NOMO-1 treated with dmso at 0.1 percent for 144 hours (cell line): Measurements from ENCODE around the gene FAM174C.

ENCODE experiments used
- DNase-seq: peaks from one replicate; lab custom pipeline; 2025; ENCODE audit not compliant: unreplicated experiment; lab: John Stamatoyannopoulos, UW

Gene FAM174C

DNA sequence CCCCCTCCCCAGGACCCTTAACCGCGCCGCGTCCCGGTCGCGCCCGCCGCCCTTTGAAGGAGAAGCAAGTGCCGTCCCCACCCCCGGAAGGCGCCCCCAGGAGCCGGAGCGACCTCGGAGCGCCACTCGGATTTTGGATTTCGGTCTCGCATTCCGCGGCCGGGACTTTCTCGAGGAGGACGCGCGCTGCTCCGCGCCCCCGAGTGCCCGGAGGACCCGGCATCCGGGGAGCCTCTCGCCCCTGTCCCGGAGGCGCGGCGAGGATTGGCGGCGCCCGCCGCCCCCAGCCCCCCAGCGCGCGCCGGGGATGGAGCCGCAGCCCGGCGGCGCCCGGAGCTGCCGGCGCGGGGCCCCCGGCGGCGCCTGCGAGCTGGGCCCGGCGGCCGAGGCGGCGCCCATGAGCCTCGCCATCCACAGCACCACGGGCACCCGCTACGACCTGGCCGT is 25.3 kb upstream of the FAM174C start:
- DNase-seq, result no peak

DNA sequence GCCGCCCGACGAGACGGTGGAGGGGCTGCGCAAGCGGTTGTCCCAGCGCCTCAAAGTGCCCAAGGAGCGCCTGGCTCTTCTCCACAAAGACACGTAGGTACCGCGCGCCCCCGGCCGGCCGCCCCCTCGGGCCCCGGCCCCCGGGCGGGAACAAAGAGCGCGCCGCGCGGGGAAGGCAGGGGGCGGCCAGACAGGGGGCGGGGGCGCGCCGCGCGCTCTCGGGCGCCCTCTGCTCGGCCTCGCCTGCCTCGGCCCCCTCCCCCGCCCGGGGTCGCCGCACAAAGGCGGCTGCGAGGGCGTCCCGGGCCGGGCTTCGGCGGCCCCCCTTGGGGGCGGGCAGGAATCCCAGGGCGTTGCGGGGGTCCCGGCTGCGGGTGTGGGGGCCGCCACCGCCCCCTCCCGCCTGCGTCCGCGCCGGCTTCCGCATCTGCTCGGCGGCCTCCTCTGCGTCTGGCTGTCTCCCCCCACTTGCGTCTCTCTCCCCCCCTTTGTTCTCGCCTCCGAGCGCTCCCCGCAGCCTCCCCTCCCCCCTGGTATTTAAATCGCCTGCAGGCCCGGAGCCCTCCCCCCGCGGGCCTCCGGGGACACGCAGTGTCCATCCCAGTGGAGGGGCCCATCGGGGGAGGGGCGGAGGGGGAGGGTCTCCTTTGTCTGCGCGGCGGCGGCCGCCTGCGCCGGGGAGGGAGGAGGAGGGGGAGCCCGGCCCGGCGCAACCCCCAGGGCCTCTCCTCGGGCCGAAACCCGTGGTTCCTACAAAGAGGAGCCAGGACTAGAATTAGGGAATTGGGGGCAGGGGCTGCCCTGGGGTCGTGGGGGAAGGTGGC is 24.7 kb upstream of the FAM174C start:
- peak; percentile 50 for DNase-seq

DNA sequence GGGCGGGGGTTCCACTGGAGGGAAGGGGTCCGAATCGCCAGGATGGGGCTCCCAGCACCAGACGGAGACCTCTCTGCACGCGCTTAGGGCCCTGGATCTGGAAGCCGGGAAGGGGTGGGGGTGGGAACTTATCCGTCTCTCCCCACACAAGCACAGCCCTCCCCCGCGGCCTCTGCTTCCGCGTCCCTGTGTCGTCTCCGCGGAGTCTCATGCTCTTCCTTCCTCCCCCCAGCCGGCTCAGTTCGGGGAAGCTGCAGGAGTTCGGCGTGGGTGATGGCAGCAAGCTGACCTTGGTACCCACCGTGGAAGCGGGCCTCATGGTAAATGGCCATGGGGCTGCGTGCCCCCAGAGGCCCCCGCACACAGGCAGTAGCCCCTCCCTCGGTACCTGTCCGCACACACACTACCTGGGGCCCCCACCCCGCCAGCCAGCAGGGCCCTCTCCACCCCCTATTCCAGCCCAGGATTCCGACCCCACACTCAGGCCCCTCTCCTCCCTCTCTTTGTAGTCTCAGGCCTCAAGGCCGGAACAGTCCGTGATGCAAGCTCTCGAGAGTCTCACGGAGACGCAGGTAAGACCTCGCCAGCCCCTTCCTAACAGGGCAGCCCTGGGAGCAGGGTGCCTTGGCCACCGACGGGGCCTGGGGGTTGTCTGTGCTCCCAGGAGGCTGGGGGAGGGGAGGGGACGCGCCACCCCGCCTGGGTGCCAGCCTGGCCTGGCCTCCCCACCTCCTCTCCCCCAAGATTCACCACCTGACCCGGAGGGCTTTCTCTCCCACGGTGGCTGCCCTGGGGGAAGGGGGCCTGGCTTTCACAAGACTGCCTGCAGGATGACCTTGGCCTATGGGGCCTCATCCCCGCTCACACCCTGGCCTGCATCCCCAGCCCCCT is 23.8 kb upstream of the FAM174C start:
- peak; percentile 83 for DNase-seq

DNA sequence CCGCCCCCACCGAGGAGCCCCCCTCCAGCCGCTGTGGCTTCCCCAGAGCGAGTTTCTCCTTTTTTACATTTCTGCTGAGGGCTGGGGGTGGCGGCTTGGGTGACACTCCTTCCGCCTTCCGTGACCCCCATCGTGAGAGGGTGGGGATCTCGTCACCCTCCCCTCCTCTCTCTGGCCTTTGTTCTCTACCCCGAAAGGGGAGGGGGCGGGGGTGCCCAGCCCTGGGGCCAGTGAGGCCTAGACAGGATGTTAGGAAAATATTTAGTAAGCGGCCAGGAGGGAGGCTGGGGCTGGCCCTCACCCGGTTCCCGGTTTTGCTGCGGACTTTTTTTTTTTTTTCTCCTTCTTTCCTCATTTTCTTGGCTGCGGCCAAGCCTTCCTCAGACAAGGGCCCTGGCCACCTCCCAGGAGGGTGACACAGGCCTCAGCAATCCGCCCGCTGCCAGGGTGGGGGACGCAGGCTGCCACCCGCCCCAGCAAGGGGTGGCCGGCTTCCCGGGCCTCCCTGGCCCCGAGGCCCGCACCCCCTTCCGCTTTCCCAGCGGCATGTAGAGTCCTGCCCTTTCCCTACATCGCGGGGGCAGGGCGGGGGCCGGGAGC is 23.0 kb upstream of the FAM174C start:
- peak; percentile 95 for DNase-seq

DNA sequence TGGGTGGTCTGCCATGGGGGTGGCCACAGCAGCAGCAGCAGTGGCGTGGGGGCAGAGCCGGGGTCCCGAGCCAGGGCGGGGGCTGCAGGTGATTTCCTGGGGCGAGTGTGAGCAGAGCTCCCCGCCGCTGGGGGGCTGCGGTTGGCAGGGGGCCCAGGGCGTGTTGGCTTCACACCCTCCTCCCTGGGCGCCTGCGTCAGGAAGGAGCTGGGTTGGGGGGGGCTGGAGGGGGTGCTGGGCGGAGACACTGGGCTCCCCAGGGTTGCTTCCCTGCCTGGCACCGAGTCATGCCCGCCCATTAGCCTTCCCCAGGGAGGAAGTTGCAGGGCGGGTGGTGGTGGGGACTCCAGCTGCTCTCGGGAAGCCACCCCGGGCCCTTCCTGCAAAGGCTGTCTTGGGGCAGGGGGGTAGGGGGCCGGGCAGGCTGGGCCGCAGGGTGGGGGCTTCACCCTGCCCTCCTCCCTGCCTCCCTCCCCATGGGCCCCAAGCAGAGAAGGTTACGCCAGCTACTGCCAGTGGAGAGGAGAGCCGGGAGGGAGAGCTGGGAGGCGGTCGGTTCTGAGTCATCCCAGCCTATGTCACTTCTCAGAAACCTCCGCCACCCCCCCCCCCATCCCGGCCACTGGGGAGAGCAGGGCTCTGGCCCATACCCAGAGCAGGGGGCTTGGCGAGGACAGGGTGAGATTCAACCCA is 22.4 kb upstream of the FAM174C start:
- DNase-seq, result peak; percentile 96

DNA sequence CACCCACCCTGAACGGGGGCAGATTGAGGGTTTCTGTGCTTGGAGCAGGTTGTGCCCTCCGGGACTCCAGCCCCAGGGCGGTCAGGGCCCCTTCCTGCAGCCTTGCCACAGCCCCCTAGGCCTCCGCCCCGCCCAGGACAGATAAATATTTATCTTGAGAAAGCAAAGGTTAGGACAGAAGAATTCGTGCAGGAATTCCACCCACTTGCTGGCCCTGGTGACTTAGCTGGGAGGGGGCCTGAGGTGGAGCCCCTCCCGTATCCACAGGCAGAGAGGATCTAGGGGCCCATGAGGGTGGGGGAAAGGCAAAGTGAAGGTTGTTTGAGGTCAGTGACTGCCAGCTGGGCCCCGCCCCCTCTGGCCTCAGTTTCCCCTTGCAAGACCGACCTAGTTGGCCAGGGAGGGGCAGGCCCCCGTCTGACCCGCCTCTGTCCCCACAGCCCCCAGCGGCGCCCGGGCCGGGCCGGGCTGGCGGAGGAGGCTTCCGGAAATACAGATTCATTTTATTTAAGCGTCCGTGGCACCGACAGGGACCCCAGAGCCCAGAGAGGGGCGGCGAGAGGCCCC is 21.7 kb upstream of the FAM174C start:
- DNase-seq, result no peak

DNA sequence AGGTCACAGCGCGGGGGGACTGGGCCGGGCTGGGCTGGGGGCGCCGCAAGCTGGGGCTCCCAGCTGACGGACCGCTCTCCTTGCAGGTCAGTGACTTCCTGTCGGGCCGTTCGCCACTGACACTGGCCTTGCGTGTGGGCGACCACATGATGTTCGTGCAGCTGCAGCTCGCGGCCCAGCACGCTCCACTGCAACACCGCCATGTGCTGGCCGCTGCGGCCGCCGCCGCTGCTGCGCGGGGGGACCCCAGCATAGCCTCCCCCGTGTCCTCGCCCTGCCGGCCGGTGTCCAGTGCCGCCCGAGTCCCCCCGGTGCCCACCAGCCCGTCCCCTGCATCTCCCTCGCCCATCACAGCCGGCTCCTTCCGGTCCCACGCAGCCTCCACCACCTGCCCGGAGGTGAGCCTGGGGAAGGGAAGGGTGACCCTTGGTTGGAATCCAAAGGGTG is 21.2 kb upstream of the FAM174C start:
- no peak for DNase-seq

DNA sequence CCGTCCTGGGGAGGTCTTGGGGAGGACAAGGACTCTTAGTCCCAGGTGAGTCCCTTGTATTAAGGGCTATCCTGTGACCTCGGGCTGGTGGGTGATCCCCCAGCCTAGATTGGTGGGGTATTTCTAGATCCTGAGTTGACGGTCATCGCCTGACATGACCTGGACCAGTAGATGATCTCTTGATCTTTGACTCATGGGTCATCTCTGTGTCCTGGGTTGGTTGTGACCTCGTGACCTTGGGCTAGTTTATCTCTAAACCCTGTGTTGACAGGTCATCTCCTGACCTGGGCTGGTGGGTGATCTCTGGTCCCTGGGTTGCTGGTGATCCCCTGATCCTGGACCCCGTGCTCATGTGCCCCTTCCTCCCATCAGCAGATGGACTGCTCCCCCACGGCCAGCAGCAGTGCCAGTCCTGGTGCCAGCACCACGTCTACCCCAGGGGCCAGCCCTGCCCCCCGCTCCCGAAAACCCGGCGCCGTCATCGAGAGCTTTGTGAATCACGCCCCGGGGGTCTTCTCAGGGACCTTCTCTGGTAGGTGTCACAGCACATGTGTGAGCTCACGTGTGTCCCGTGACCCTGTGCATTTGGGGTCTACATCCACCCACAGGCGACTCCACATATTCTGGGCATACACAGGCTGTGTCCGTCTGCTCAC is 20.7 kb upstream of the FAM174C start:
- DNase-seq, result no peak

DNA sequence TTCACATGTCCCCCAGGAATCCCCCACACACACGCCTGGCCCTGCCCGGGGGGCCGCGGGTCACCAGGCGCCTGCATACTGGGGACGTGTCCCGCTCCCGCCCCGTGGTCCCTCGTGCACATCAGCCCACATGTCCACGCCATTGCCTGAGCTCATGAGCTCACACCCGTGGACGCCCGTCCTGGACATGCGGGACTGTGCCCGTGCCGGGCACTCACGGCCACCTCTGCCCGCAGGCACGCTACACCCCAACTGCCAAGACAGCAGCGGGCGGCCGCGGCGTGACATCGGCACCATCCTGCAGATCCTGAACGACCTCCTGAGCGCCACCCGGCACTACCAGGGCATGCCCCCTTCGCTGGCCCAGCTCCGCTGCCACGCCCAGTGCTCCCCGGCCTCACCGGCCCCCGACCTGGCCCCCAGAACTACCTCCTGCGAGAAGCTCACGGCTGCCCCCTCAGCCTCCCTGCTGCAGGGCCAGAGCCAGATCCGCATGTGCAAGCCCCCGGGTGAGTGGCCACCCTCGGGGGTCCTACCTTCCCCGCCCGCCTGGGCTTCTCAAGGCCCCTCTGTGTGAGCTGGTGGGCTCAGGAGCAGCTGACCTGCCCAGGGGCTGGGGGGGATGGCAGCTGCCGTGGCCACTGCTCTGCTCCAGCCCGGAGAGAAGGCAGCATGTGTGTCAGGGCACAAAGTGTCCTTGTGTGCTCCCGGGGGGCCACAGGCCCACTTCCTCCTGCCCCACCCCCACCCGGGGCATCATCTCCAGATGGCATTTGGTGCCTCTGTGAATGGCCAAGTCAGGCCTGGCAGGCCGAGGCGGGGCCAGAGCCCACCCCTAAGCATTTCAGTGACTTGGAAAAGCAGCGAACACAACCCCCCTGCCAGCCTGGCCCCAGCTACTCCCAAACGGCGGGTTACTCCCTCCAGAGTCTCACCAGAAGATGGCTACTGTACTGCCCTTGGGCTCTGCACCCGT is 19.9 kb upstream of the FAM174C start:
- no peak for DNase-seq

DNA sequence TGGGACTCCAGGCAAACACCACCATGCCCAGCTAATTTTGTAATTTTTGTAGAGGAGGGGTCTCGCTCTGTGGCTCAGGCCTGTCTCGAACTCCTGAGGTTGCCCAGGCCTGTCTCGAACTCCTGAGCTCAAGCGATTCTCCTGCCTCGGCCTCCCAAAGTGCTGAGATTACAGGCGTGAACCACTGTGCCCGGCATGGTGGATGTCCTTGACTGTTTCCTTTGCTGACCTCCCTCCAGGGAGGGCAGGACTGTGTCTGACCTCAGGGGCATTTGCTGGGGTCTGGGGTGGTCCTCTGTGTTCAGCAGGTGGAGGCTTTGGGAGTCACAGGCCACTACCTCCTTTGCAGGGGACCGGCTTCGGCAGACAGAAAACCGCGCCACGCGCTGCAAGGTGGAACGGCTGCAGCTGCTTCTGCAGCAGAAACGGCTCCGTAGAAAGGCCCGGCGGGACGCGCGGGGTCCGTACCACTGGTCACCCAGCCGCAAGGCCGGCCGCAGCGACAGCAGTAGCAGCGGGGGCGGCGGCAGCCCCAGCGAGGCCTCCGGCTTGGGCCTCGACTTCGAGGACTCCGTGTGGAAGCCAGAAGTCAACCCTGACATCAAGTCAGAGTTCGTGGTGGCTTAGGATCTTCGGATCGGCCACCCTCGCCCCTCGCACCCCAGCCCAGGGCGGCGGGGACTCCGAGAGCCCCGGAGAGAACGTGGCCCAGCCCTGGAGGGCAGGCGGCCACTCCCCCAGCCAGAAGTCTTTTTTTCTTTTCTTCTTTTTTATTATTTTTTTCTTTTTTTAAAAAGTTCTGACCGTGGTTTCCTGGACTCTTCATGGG is 18.5 kb upstream of the FAM174C start:
- DNase-seq, result no peak

DNA sequence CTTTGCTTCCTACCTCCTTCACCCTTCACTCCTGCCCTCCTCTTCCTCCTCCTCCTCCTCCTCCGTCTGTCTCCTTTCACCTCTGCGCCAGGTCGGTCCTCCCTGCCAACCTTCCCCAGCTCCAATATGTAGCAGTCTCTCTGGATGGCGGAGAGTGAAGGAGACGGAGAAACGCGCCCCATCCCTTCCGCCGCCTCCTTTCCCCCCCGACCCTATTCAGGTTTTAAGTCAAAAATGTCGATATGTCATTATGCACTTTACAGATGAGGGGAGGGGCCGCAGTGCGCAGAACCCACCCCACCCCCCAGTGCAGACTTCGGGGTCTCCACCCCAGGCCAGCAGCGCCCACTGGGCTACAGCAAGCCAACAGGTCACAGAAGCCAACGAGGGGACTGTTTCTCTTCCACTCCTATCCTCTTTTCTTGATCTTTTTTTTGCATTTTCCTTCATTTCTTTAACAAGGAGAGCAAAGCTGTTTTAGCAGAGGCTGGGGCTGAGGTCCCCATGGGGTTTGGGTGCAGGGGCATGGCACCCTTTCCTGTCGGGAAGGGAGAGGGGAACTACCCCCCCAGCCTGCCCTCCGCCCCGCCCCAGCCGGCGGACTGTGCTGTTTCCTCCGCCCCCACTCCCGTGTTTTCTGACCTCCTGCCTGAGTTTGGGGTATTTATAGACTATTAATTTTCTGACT is 17.7 kb upstream of the FAM174C start:
- no peak for DNase-seq

DNA sequence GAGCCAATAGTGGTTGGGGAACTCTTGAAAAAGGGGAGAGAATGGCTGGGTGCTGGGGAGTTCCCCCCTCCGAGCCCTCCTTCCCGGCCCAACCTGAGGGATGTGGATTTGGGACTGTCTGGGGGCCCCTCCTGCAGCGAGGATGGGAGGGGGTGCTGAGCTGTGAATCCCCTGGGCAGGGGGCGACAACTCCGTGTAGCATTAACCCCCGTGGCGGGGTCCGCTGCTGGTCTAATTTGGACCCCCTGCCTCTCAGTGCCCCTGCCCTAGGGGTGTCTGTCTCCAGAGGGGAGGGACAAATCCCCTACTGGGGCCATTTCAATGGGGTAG is 17.2 kb upstream of the FAM174C start:
- DNase-seq, result no peak

DNA sequence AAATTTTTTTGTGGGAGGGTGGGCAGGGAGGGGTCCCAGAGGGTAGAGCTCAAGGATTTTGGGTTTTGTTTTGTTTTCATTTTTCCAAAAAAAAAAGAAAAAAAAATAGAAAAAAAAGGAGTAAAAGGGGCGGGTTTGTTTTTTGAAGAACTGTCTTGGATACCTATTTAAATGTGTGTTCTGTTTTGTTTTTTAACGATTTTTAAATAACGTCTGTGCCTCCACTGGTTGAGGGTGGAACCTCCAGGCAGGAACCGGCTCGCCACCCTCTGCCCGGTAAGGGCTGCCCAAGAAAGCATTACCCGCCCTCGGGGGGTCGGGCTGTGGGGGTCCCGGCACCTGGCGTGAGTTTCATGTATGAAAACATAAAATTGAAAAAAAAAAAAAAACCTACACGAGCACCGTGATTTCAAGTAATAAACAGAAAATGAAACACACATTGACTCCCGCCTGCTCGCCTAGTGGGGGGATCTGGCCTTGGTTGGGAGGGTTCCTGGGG is 16.6 kb upstream of the FAM174C start:
- DNase-seq, result no peak

DNA sequence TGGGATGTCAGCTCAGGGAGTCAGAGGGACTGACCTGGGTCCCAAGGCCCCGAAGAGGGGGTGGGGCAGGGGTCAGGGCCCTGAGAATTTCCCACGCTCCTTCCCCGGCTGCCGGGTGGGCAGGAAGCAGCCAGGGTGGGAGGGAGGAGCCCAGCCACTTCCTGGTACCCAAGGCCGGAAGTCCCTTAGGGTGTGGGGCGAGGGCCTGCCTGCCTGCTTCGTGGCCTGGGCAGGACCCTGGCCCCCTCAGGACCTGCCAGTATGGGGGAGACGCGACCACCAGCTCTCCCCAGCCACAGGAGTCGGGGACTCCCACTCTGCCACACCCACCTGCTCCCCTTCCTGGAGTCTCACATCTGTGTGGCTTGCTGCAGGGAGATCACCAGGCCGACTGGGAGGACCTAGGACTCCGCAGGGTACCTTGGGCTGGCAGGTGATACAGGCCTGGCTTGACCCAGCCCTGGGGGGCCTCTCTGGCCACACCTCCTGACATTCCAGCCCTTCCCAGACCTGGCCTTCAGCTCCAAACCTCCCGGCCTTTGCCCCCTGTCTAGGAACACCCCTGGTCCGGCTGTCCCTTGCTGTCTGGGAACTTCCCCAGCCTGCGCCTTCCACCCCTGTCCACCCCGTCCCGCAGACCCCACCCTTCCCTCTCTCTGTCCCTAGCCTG is 16.0 kb upstream of the FAM174C start:
- peak; percentile 48 for DNase-seq

DNA sequence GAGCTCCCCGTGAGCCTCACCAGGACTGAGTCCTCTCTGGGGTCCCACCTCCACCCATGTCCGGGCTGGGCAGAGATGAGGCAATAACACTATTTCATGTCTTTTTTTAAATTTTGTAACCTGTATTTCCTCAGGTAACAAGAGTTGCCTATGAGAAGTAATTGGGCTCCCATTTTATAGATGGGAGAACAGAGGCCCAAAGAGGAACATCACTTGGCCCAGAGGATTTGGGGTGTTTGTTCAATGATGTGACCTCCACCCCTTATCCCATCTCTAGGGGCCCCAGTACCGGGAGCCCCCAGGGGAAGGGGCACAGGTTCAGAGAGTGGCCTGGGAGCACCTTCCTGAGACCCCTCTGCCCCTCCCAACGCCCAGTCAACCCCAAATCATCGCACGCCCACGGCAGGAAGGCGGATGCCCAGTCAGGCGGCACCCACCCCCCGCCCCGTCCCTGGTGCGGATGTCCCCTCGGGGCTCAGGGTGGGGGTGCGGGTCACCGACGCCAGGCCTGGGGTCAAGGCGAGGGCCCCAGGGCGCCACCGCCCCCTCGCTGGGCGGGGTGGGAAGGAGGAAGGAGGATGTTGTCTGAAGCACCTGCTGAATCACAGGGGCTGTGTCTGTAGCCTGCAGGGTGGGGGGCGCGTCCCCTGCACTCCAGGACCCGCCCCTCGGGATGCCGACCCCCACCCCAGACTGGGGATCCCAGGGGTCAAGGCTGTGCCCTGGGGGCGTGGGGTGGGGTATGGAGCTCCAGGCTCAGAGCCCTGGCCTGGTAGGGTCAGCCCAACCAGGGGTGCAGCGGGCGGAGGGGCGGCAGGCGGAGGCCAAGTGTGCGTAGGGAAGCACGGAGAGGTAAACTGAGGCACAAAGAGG is 15.2 kb upstream of the FAM174C start:
- DNase-seq, result no peak
